ENCODE data around the gene PNLDC1. TPM values are rescaled to one million over a fixed set of nuclear protein-coding genes. Genes with fewer than 3 reads are reported as not detected.
"Not testable (repeated sequence)": the region's sequence is repeated elsewhere in the genome, so short reads cannot be mapped to it uniquely, and the experiment has no call there.

Gene PNLDC1
- total RNA-seq, 1 donor from 2014 or later, result not detected

- DNase-seq (ENCODE audit: low spot score), result no peak
- intact Hi-C loops (cut with DNase I), result no loop called here
These were observed 36.8 kb downstream of the PNLDC1 start for GRCh38 chr6:159836718-159837490.

GRCh38 chr6:159837511-159837910 is 37.4 kb downstream of the PNLDC1 start:
- no peak for DNase-seq (ENCODE audit: low spot score)
- intact Hi-C loops (cut with DNase I), result no loop called here

- no peak for DNase-seq (ENCODE audit: low spot score)
- intact Hi-C loops (cut with DNase I), result no loop called here
These were observed 38.1 kb downstream of the PNLDC1 start for GRCh38 chr6:159838020-159838744.

- no peak for DNase-seq (ENCODE audit: low spot score)
- intact Hi-C loops (cut with DNase I), result no loop called here
These were observed 42.0 kb downstream of the PNLDC1 start for GRCh38 chr6:159842035-159842434.

GRCh38 chr6:159844737-159845645 is 44.9 kb downstream of the PNLDC1 start:
- intact Hi-C loops (cut with DNase I), result no loop called here
- no peak for DNase-seq (ENCODE audit: low spot score)

- intact Hi-C loops (cut with DNase I); DNase-seq (ENCODE audit: low spot score): not testable (repeated sequence)
These were observed 48.5 kb downstream of the PNLDC1 start for GRCh38 chr6:159848552-159848951.

- DNase-seq (ENCODE audit: low spot score); intact Hi-C loops (cut with DNase I): not testable (repeated sequence)
These were observed 49.8 kb downstream of the PNLDC1 start for GRCh38 chr6:159849851-159850250.

GRCh38 chr6:159852877-159853276 is 52.8 kb downstream of the PNLDC1 start:
- no peak for DNase-seq (ENCODE audit: low spot score)
- intact Hi-C loops (cut with DNase I), result no loop called here

GRCh38 chr6:159853754-159854153 is 53.7 kb downstream of the PNLDC1 start:
- intact Hi-C loops (cut with DNase I), result no loop called here
- DNase-seq (ENCODE audit: low spot score), result no peak

- no peak for DNase-seq (ENCODE audit: low spot score)
- intact Hi-C loops (cut with DNase I), result no loop called here
These were observed 54.9 kb downstream of the PNLDC1 start for GRCh38 chr6:159854959-159855358.

- no peak for DNase-seq (ENCODE audit: low spot score)
- intact Hi-C loops (cut with DNase I), result no loop called here
These were observed 58.2 kb downstream of the PNLDC1 start for GRCh38 chr6:159858259-159858658.

- intact Hi-C loops (cut with DNase I), result loop anchor here (5.0 to 10.0 kb wide), 4 partner anchors 182 to 674 kb away; no protein-coding TSS in a partner anchor
- DNase-seq (ENCODE audit: low spot score), result no peak
These were observed 60.4 kb downstream of the PNLDC1 start for GRCh38 chr6:159860482-159860881.

- intact Hi-C loops (cut with DNase I), result loop anchor here (2.0 to 10.0 kb wide), 5 partner anchors 79 to 673 kb away; no protein-coding TSS in a partner anchor
- DNase-seq (ENCODE audit: low spot score), result no peak
These were observed 62.0 kb downstream of the PNLDC1 start for GRCh38 chr6:159862103-159862502.

- intact Hi-C loops (cut with DNase I), result loop anchor here (2.0 to 10.0 kb wide), 5 partner anchors 77 to 671 kb away; no protein-coding TSS in a partner anchor
- DNase-seq (ENCODE audit: low spot score), result not testable (repeated sequence)
These were observed 63.3 kb downstream of the PNLDC1 start for GRCh38 chr6:159863341-159863740.

GRCh38 chr6:159865226-159865920 is 65.3 kb downstream of the PNLDC1 start:
- intact Hi-C loops (cut with DNase I), result loop anchor here (10.0 kb wide), 1 partner anchor 669 kb away; no protein-coding TSS in a partner anchor
- no peak for DNase-seq (ENCODE audit: low spot score)

GRCh38 chr6:159866286-159867247 is 66.5 kb downstream of the PNLDC1 start:
- no peak for DNase-seq (ENCODE audit: low spot score)
- intact Hi-C loops (cut with DNase I), result loop anchor here (10.0 kb wide), 1 partner anchor 668 kb away; no protein-coding TSS in a partner anchor

All from cardiac septum (tissue), 1 donor.